Renal pelvis (tissue), 4 donors: Measurements from ENCODE around the gene NOL8. TPM values are rescaled to one million over a fixed set of nuclear protein-coding genes. Genes with fewer than 3 reads are reported as not detected.

Source experiments
- DNase-seq: peaks from one replicate; pipeline ENCODE4 v3.0.0-alpha.2; 2013
- polyA plus RNA-seq, 3 donors: library from polyadenylated mRNA; unstranded; fragments of 120-200 nt; gene quantifications; one replicate each; pipeline ENCODE4 v1.2.1, GENCODE V29; 2013; ENCODE audit not compliant: insufficient read length in 3 of 3

The NOL8 gene
- polyA plus RNA-seq, 3 donors, result 42.1 to 57.1 (median 48.5) TPM

DNA sequence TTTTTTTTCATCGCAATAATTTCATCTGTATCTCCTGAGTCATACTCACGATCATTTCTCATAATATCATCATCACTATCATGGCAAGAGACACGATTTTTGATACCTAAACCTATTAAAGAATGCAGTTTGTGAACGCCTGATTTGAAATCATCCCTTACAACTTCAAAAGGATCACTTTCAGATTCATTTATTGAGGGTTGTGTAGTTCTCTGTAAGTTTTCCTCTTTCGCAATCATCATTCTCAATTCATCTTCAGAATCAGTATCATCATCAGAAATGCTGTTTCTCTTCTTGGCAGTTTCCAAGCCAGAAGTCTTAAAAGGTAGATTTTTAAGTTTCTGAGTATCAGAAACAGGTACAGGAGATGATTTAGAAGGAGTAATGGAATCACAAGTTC lies 9.7 kb downstream of the NOL8 start:
- no peak for DNase-seq

DNA sequence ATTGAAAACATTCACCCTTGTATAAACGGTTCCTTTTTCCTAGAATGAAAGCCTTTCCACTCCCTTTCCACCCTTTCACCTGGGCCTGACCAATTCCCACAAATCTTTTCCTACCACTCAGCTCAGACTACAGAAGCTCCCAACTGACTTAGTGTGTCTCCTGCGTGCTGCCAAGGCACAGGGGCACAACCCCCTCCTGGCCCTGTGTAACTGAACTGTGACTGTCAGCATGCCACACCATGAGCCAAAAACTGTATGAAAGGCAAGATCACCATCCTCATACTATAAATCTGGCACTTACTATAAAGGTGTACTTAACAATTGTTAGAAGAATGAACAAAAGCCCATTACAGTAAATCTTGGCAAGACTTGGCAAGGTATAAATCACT lies 11.5 kb downstream of the NOL8 start:
- DNase-seq, result no peak

DNA sequence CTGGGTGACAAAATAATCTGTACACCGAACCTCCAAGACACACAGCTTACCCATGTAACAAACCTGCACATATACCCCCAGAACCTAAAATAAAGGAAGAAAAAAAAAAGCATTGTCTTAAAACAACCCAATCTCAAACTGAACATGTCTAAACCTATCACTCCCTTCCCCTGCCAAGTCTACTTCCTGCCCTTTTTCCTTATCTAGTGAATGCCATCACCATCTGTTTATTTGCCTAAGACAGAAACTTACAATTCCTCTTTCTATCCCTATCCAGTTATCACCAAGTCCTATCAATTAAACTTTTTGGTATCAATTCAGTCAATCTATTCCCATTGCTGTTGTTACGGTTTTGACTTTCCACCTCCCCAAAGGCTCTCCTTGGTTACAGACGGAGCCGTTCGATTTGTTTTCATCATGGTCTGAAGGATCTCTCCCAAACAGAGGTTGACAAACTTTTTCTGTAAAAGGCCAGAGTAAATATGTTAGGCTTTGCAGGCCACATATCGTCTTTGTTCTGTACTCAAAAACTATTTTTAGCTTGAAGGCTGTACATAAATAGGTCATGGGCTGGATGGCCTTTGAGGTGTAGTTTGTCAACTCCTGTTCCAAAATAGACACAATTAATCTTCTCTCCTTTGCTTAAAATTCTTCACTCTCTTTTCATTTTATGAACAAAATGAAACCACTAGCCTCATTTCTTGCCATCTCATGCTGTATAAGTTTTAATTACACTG lies 12.1 kb downstream of the NOL8 start:
- DNase-seq, result no peak

DNA sequence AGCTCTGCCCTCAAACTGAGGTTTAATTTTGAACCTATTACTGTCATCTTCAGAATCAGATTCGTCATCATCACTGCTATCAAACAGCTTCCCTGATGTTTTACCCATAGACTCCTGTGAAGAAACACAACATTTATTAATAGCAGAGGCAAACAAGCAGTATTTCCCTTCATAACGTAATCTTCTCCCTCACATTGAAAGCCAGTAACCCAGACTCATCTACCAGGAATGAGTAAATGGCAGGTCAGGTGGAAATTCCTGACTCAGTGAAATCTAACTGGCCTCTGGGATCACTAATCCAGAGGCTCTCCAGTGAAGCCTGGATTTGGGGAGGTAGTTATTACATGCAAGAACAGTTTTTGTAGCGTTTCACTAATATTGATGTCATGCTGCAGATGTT lies 14.6 kb downstream of the NOL8 start:
- DNase-seq, result no peak

DNA sequence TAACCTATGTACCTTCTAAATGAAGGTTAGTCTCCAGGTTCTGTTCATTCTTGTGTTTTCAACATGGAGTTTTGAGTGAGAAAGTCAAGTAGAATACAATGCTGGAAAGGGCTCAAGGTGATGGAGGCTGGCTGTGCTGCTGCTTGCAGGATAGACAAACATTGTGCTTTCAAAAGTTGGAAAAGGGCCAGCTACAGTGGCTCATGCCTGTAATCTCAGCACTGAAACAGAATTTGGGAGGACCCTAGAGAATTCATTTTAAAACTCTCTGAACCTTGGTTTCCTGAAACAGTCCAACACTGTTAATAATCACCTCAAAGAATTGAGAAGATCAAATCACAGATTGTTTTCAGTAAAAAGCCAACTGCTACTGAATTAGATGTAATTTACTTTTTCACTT lies 16.3 kb downstream of the NOL8 start:
- no peak for DNase-seq

DNA sequence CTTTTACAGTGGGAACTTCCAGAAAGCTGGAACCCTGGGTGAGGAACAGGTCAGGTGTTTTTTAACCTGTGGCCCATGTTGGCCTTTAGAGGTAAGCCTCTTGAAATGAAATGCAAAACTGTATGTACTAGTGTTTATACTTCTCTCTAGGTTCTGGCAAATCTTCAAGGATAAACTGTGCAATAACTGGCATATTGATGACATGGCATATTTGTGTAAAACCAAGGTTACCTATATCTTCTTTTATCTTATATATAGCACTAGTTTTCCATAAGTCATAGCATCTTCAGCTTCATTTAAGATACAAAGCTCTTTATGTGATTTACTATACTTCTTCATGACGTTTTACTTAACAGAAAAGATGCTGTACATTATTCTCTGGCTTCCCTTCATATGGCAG lies 24.2 kb downstream of the NOL8 start:
- no peak for DNase-seq

DNA sequence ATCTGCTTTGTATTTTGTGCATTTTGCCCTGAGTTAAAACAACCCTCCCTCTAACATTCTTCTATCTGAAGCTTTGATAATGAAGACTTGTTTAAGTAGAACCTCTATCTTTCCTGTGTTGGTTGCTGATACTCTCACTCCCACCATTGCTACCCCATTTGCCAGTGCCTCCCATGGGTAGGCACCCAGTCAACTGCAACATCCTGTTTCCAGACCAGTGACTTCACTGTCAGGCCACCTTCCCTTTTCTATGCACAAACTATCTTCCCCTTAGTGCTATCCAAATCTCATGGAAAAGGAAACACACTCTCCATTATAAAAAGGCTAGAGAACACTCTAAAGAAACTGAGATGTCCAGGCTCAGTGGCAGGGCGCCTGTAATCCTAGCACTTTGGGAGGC lies 26.0 kb downstream of the NOL8 start:
- DNase-seq, result no peak

DNA sequence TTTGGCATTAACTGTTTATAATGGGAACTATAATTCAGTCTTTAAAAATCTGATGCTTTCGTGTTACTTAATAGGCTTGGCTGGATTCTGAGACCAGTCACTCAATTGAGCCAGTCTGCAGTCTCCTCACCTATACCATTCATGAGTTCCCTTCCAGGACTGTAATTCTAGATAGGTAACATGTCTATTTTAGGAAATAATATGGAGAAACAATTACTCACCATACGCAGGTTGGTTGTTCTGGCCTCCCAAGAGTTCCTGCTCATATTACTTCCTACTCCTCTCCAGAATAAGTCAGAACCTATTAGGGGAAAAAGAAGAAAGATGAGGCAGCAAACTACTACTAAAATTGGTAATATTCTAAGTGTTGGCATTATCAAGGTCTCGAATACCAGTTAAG lies 27.1 kb downstream of the NOL8 start:
- no peak for DNase-seq

DNA sequence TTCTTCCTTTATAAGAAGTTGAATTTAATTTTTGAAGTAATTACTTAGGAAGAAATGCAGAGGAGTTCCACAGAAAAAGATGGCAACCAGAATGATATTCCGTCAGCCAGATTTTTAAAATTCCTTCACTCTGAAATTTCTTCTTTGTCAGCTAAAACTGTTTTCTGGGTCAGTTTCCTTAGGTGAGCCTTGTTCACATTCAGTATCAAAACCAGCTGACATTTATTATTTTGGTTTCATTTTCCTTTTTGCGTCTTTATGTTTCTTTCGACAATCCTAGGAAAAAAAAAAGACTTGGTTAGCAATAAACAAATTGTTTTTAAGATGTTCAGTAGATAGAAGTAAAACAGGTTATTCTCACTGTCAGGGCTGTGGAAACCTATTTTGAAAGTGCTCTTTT lies 27.5 kb downstream of the NOL8 start:
- no peak for DNase-seq

DNA sequence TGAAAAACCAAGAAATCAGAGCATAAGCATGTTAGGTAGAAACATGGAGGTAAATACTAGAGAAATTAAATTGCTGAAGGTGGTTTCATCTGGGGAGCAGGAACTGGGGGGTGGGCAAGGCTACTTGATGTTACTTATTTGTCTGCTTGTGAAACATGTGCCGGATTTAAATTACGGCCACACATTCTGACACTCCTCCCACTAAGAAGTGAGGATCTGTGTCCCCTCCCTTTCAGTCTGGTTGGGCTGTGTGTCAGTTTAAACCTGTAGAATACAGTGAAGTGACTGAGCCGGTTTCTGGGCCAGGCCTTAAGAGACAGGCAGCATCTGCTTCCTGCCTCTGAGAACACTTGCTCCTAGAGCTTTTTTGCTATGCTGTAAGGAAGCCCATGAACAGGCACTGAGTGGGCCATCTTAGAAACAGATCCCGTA lies 29.3 kb downstream of the NOL8 start:
- DNase-seq, result no peak

DNA sequence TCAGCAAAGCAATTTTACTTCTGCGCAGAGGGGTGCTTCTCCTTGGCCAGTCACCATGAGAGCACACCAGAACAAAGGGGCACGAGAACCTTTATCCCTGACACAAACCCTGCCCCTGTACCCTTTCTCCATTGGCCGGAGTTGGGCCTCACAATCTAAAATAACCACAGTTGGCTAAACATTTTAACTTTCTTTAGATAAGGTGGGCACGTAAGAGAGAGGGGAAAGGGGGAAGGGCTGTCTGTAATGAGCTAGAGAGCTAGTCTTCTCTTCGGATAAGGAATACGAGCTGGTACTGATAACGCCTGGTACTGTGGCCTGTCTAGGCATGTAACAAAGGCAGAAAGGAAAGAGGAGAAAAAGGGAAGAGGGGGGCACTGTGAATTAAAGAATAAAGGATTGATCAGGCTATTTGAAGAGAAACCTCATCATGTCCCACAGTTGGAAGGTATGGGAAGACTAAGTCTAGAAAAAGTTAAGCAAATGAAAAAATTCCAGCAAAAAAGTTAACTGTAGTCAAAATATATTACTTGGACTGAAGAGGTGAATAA lies 29.8 kb downstream of the NOL8 start:
- DNase-seq, result no peak

DNA sequence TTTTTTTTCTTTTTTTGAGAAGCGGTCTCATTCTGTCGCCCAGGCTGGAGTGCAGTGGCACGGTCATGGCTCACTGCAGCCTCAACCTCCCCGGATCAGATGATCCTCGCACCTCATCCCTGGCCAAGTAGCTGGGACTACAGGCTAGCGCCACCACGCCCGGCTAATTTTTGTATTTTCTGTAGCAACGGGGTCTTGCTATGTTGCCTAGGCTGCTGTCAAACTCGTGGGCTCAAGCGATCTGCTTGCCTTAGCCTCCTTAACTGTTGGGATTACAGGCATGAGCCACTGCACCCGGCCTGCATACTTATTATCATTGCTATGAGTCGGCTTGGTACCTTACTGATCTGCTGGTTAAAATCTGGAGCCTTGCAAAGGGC lies 30.9 kb downstream of the NOL8 start:
- DNase-seq, result no peak

DNA sequence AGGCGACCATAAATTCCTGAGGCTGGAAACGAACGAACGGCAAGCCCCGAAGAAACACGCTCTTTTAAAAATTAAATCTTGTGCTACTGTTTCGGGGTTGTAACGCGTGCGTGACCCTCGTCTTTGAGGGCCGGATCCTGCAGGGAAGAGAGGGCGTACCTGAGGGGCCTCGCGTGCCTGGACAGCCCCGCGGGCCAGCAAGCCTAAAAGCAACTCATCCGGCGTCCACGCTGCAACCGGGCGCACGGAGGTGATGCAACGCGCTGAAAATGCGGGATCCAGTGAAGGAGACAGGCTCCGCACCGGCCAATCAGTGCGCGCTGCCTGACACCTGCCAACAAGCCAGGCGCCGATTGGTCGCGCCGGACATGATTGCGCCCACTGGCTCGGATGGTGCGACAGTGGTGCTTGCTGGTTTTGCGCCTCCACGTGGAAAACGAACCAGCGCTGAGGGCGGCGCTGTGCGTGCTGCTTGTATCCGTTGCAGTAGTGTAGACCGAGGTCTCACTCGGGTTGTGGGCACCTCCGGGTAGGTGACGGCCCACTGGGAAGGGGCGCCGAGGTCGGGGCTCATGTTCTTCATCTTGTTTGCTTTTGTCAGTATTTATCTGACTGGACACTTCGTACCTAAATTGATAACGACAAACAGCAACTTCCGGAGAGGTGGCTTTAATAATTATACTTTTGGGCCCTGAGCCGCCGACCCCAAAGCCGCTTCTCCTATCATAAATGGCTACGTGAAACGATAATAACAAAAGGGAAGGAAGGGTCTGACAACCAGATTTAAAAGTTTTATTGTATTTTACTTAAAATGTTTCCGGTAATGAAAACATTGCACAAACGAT lies 31.5 kb downstream of the NOL8 start, which contains the start of gene IARS1:
Gene IARS1, minus strand, starts transcription at position 246 of the 845 bp plus-strand sequence. CDS start 4,278 bp downstream, outside the sequence.
- peak; percentile 98 for DNase-seq

DNA sequence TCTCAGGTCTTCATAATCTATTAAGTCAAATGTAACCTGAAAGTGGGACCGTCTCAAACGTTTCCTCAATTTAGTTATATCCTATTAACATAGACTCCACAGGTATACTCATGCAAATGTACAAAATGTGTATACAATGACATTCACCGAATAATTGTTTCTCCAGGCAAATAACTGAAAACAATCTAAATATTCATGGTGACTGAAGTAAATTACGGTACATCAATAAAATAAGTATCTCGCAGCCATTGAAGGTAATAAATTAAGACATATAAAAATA lies 32.1 kb downstream of the NOL8 start:
- DNase-seq, result no peak

DNA sequence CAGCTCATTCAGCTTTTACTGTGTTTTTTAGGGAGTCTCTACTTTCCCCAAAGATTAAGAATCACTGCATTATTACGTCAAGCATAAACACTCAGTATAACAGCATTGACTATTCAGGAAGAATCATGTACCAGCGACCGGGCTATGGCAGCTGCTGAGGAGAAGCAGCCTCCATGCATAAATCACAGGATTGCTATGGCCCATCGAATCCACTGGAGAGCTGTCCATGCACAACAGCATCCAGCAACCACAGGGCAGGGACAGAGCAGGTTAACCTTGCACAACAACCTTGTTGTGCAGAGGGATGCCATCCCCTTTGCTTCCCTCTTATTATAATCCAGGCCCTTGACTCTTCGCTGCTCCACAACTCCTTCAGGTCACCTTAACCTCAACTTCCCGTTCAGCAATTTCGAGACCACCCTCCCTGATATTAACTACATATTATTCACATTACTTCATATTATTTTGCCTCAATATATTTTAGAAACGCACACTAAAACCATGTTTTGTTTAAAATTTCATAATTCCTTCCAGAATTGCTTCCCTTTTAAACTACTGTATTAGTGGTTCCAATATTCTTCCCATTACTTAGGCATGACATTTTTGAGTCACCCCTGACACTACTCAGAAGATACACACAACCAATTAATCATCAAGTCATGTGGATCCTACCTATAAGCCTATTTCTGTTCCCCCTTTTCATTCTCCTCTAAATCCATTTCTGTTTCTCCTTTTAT lies 32.6 kb downstream of the NOL8 start:
- no peak for DNase-seq

DNA sequence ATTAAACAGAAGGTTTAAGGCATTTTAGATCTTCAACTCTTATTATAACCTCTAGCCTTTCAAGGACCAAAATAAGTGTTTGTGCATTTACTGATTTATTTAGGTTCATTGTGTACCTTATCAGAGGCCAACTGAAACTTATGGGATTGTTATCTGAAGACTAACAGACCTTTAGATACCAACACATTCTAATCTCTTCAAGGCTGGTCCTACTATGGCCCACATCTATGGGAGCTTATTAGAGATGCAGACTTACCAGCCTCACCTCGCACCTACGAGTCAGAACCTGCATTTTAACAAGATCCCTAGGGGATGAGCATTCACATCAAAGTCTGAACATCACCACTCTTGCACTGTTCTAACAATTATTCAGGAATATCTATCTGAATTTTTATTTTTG lies 33.6 kb downstream of the NOL8 start:
- DNase-seq, result no peak

DNA sequence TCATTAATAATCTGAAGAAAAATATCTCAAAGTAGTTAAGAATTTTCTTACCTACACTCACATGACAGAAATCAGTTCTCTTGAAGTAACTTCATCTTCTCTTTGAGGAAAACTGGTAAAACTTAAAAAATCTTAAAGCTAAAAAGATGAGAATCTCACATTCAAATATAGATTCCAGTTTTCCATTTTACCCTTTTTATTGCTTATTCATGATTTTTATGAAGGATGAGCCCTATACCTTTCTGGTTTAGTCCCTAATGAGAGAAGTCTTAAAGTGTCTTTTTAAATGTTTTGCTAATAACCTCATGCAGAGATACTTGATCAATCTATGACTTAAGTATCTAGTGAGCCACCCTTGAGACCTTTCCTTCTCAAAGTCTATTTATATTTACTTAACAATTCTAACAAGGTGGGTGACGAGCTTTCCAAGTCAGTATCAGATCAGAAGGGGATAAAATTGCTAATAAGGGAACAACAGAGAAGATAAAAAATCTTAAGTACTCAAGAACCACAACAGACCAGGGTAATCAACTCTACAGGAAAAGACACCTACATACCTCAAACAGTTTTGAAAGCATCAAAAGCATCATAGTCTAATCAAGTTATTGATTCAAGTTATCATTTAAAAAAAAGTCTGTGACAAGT lies 34.2 kb downstream of the NOL8 start:
- no peak for DNase-seq

DNA sequence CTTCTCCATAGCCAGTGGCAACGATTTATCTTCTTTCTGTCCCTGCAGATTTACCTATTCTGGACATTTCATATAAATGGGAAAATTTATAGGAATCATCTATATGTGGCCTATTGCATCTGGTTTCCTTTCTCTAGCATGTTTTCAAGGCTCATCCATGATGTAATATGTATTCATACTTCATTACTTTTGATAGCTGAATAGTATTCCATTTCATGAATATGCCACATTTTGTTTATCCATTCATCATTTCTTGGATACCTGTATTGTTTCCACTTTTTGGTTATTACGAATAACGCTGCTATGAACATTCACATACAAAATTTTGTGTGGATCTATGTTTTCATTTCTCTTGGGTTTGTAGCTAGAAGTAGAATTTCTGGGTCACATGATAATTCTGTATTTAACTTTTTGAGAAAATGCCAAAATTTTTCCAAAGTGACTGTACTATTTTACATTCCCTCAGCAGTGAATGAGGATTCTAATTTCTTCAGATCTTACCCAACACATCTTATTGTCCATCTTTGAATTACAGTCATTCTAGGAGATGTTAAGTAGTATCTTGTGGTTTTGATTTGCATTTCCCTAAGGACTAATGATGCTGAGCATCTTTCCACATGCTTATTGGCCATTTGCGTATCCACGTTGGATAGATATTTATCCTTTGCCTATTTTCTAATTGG lies 35.3 kb downstream of the NOL8 start:
- no peak for DNase-seq

DNA sequence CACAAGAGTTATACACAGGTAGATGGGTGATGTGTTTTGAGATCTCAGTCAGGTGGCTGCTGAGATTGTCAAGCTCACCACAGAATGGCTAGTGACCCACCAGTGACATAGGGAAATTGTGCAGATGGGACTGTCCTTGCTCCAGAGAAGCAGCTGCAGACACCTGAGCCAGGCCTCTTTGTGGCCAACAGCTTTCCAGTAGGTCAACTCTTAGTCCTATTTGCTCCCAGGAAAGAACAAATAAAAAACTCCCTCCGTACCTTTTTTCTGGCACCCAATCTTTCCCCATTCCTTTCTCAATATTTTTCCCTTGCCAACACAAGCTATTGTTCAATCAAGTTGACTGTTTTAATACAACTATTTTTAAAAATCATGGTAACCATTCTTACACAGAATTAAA lies 45.8 kb downstream of the NOL8 start:
- DNase-seq, result no peak

DNA sequence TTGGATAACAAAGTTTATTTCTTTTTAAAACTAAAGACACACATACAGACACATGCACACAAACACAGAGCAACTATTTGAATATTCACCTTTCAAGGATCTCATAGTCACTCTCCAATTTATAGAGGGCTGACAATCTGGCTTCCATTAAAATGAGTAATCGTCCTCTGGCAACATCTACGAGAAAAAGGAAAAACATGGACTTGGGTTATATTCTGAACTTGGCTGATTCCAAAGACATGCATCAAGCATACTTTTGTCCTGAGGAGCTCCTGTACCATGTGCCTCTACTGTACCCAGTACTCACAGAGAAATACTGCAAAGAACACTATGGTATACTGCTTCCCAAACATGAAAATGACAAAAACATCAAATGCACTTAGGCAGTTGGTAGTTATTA lies 47.0 kb downstream of the NOL8 start:
- no peak for DNase-seq

DNA sequence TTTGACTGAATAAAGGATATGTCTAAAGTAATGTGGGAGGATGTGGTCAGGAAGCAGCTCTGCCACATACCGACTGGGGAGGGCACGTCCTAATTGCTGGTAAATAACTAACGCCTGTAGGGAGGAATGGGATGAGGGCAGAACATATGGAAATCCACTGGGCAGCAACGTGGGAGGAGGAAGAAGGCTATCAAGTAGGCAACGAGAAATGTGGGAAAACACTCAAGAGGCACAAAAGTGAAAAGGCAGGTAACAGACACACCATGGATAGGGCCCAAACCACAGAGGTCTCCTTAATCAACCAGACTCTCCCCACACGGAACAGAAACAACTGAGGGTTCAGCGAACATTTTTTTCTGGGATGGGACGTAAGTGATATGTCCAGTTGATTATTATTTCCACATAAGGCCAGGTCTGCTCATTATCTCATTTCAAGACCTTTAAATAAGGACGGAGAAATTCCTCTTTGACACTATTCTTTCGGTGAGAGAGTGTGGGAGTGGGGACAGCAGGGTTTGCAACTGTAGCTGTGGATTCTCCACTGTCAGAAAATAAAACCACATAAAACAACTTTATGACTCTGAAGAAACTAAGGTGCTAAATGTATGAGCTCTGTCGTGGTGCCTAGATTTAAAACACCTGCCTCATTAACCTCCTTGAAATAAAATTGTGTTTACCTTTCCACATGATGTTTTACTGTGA lies 48.7 kb downstream of the NOL8 start:
- peak; percentile 76 for DNase-seq
